Central memory CD8-positive, alpha-beta T cell (primary cell): Measurements from ENCODE around the gene TPST1.

Source experiments
- ATAC-seq: fragments of 150-1000 bp; cut with Tn5 transposase; replicated peaks from 2 replicates; pipeline ENCODE4 v1.10.0; 2022; ENCODE audit warnings: mild to moderate bottlenecking, moderate FRiP score, moderate number of reproducible peaks; ENCODE audit not compliant: poor library complexity, severe bottlenecking; ENCODE audit errors: extremely low read depth
- DNase-seq, 2 donors: peaks; one replicate each; pipeline ENCODE4 v3.0.0; 2021; ENCODE audit warnings: low spot score in 2 of 2
- H3K27ac Mint-ChIP-seq: one replicate; pipeline ENCODE4 v1.8.0; 2022; ENCODE audit warnings: low read depth, mild to moderate bottlenecking, moderate library complexity, mixed read lengths
- H3K27me3 Mint-ChIP-seq: one replicate; pipeline ENCODE4 v1.8.0; 2022; ENCODE audit warnings: mixed read lengths
- H3K36me3 Mint-ChIP-seq: one replicate; pipeline ENCODE4 v1.8.0; 2022; ENCODE audit warnings: mild to moderate bottlenecking, moderate library complexity, mixed read lengths; ENCODE audit not compliant: insufficient read depth
- H3K4me1 Mint-ChIP-seq: one replicate; pipeline ENCODE4 v1.8.0; 2022; ENCODE audit warnings: mixed read lengths
- H3K4me3 Mint-ChIP-seq: one replicate; pipeline ENCODE4 v1.8.0; 2022; ENCODE audit warnings: mild to moderate bottlenecking, moderate library complexity, mixed read lengths
- H3K9me3 Mint-ChIP-seq: one replicate; pipeline ENCODE4 v1.8.0; 2022; ENCODE audit warnings: mixed read lengths

TPST1 gene

GRCh38 chr7:66176914-66177313 is 28.2 kb upstream of the TPST1 start:
- Mint-ChIP-seq H3K4me1 (no peaks in the 10 kb centered on the region), H3K4me3 (no peak overlapping the region), H3K36me3 (peaks cover 1% of the 10 kb centered on the region), H3K27ac (no peak overlapping the region), H3K9me3 (no peaks in the 10 kb centered on the region), H3K27me3 (no peaks in the 10 kb centered on the region)
- DNase-seq (no peak), ATAC-seq (no peak)

- Mint-ChIP-seq H3K27ac (no peak overlapping the region), H3K27me3 (no peaks in the 10 kb centered on the region), H3K9me3 (no peaks in the 10 kb centered on the region), H3K36me3 (peaks cover 1% of the 10 kb centered on the region), H3K4me3 (no peak overlapping the region), H3K4me1 (no peaks in the 10 kb centered on the region)
- ATAC-seq, result no peak
- no peak for DNase-seq
These were observed 26.9 kb upstream of the TPST1 start for GRCh38 chr7:66178258-66178657.

GRCh38 chr7:66181329-66181728 is 23.8 kb upstream of the TPST1 start:
- Mint-ChIP-seq H3K4me3 (no peak overlapping the region), H3K4me1 (no peaks in the 10 kb centered on the region), H3K27me3 (no peaks in the 10 kb centered on the region), H3K9me3 (no peaks in the 10 kb centered on the region), H3K36me3 (peaks cover 1% of the 10 kb centered on the region), H3K27ac (no peak overlapping the region)
- DNase-seq, result no peak
- no peak for ATAC-seq

- no peak for DNase-seq
- no peak for ATAC-seq
- no peaks in the 10 kb centered on the region for H3K4me1 Mint-ChIP-seq
- no peak overlapping the region for H3K4me3 Mint-ChIP-seq
- no peaks in the 10 kb centered on the region for H3K9me3 Mint-ChIP-seq
- H3K27ac Mint-ChIP-seq, result no peak overlapping the region
- no peaks in the 10 kb centered on the region for H3K27me3 Mint-ChIP-seq
- peaks cover 1% of the 10 kb centered on the region for H3K36me3 Mint-ChIP-seq
These were observed 23.3 kb upstream of the TPST1 start for GRCh38 chr7:66181845-66182244.

GRCh38 chr7:66182920-66183319 is 22.2 kb upstream of the TPST1 start:
- H3K36me3 Mint-ChIP-seq, result peaks cover 1% of the 10 kb centered on the region
- H3K9me3 Mint-ChIP-seq, result no peaks in the 10 kb centered on the region
- ATAC-seq (no peak), DNase-seq (no peak)
- H3K4me1 Mint-ChIP-seq, result no peaks in the 10 kb centered on the region
- no peaks in the 10 kb centered on the region for H3K27me3 Mint-ChIP-seq
- H3K4me3 Mint-ChIP-seq, result no peak overlapping the region
- no peak overlapping the region for H3K27ac Mint-ChIP-seq

- Mint-ChIP-seq H3K4me3 (no peak overlapping the region), H3K27me3 (no peaks in the 10 kb centered on the region), H3K27ac (no peak overlapping the region), H3K4me1 (no peaks in the 10 kb centered on the region), H3K36me3 (peaks cover 1% of the 10 kb centered on the region), H3K9me3 (no peaks in the 10 kb centered on the region)
- ATAC-seq (no peak), DNase-seq (no peak)
These were observed 21.4 kb upstream of the TPST1 start for GRCh38 chr7:66183700-66184099.

GRCh38 chr7:66185680-66186187 is 19.4 kb upstream of the TPST1 start:
- no peaks in the 10 kb centered on the region for H3K9me3 Mint-ChIP-seq

GRCh38 chr7:66186991-66187390 is 18.1 kb upstream of the TPST1 start:
- Mint-ChIP-seq H3K4me1 (no peaks in the 10 kb centered on the region), H3K4me3 (no peak overlapping the region), H3K36me3 (no peaks in the 10 kb centered on the region), H3K27ac (no peak overlapping the region), H3K9me3 (no peaks in the 10 kb centered on the region), H3K27me3 (peaks cover 10% of the 10 kb centered on the region)
- ATAC-seq, result no peak
- no peak for DNase-seq

More at GRCh38 chr7:66185680-66186187, 19.4 kb upstream of the TPST1 start:
- Mint-ChIP-seq H3K4me3 (no peak overlapping the region), H3K4me1 (no peaks in the 10 kb centered on the region), H3K36me3 (peaks cover 1% of the 10 kb centered on the region), H3K27ac (no peak overlapping the region), H3K27me3 (peaks cover 10% of the 10 kb centered on the region)
- no peak for ATAC-seq
- no peak for DNase-seq

- Mint-ChIP-seq H3K9me3 (no peaks in the 10 kb centered on the region), H3K27me3 (peaks cover 10% of the 10 kb centered on the region), H3K36me3 (no peaks in the 10 kb centered on the region), H3K4me3 (no peak overlapping the region), H3K27ac (no peak overlapping the region), H3K4me1 (no peaks in the 10 kb centered on the region)
- no peak for ATAC-seq
- DNase-seq, result no peak
These were observed 17.2 kb upstream of the TPST1 start for GRCh38 chr7:66187905-66188304.

- no peak for ATAC-seq
- Mint-ChIP-seq H3K27ac (no peak overlapping the region), H3K4me3 (no peak overlapping the region), H3K27me3 (peaks cover 10% of the 10 kb centered on the region), H3K4me1 (no peaks in the 10 kb centered on the region), H3K36me3 (no peaks in the 10 kb centered on the region), H3K9me3 (no peaks in the 10 kb centered on the region)
- no peak for DNase-seq
These were observed 16.5 kb upstream of the TPST1 start for GRCh38 chr7:66188645-66189044.

GRCh38 chr7:66189695-66190503 is 15.2 kb upstream of the TPST1 start:
- Mint-ChIP-seq H3K9me3 (no peaks in the 10 kb centered on the region), H3K36me3 (no peaks in the 10 kb centered on the region)

GRCh38 chr7:66190504-66190857 is 14.7 kb upstream of the TPST1 start:
- ATAC-seq (no peak), DNase-seq (no peak)
- H3K27ac Mint-ChIP-seq, result no peak overlapping the region
- no peak overlapping the region for H3K4me3 Mint-ChIP-seq
- H3K27me3 Mint-ChIP-seq, result peaks cover 10% of the 10 kb centered on the region
- no peaks in the 10 kb centered on the region for H3K9me3 Mint-ChIP-seq
- no peaks in the 10 kb centered on the region for H3K4me1 Mint-ChIP-seq
- H3K36me3 Mint-ChIP-seq, result no peaks in the 10 kb centered on the region

More at GRCh38 chr7:66189695-66190503, 15.2 kb upstream of the TPST1 start:
- no peak overlapping the region for H3K27ac Mint-ChIP-seq
- H3K4me1 Mint-ChIP-seq, result no peaks in the 10 kb centered on the region
- no peak overlapping the region for H3K4me3 Mint-ChIP-seq
- peaks cover 10% of the 10 kb centered on the region for H3K27me3 Mint-ChIP-seq
- DNase-seq, result no peak
- ATAC-seq, result no peak

GRCh38 chr7:66193146-66193725 is 11.9 kb upstream of the TPST1 start:
- Mint-ChIP-seq H3K27me3 (peaks cover 12% of the 10 kb centered on the region), H3K4me1 (no peaks in the 10 kb centered on the region), H3K9me3 (no peaks in the 10 kb centered on the region), H3K36me3 (no peaks in the 10 kb centered on the region), H3K27ac (no peak overlapping the region), H3K4me3 (no peak overlapping the region)
- no peak for DNase-seq
- ATAC-seq, result no peak
